Mesendoderm (in vitro differentiated cells): ENCODE results near the gene FADS3. TPM values are rescaled to one million over a fixed set of nuclear protein-coding genes. Genes with fewer than 3 reads are reported as not detected.

Experiments used
- DNase-seq: peaks from one replicate; pipeline ENCODE4 v3.0.0; 2013
- H2AK5ac ChIP-seq: 2 replicates; pipeline ENCODE4 v1.6.1; 2013; ENCODE audit warnings: low read length, inconsistent platforms
- H2BK120ac ChIP-seq: 2 replicates; pipeline ENCODE4 v1.6.1; 2013; ENCODE audit warnings: low read depth, mild to moderate bottlenecking, low read length, moderate library complexity, mixed read lengths
- H2BK15ac ChIP-seq: replicated peaks from 2 replicates; pipeline ENCODE4 v1.6.1; 2013; ENCODE audit warnings: low read depth, mild to moderate bottlenecking, moderate library complexity
- H2BK5ac ChIP-seq: 2 replicates; pipeline ENCODE4 v1.6.1; 2013; ENCODE audit warnings: low read length, inconsistent platforms
- H3K18ac ChIP-seq: 2 replicates; pipeline ENCODE4 v1.6.1; 2013; ENCODE audit warnings: mild to moderate bottlenecking, low read length, mixed read lengths
- H3K23ac ChIP-seq: one replicate; pipeline ENCODE4 v1.6.1; 2013; ENCODE audit warnings: low read length
- H3K27ac ChIP-seq: 2 replicates; pipeline ENCODE4 v1.5.1; 2013; ENCODE audit warnings: low read depth, mild to moderate bottlenecking, inconsistent platforms, low read length, moderate library complexity
- H3K27me3 ChIP-seq: 2 replicates; pipeline ENCODE4 v1.6.1; 2013; ENCODE audit warnings: low read length, control low read depth, mild to moderate bottlenecking, inconsistent platforms; ENCODE audit not compliant: insufficient read depth, poor library complexity
- H3K36me3 ChIP-seq: 2 replicates; pipeline ENCODE4 v1.6.1; 2013; ENCODE audit warnings: low read length, inconsistent platforms; ENCODE audit not compliant: control insufficient read depth, insufficient read depth
- H3K4ac ChIP-seq: one replicate; pipeline ENCODE4 v1.6.1; 2013; ENCODE audit warnings: low read depth, mild to moderate bottlenecking, low read length, moderate library complexity
- H3K4me1 ChIP-seq: 2 replicates; pipeline ENCODE4 v1.6.1; 2013; ENCODE audit warnings: low read depth, low read length, inconsistent platforms; ENCODE audit not compliant: control insufficient read depth
- H3K4me2 ChIP-seq: 2 replicates; pipeline ENCODE4 v1.6.1; 2013; ENCODE audit warnings: low read length
- H3K4me3 ChIP-seq: 2 replicates; pipeline ENCODE4 v1.5.1; 2013; ENCODE audit warnings: mild to moderate bottlenecking, low read length
- H3K56ac ChIP-seq: one replicate; pipeline ENCODE4 v1.6.1; 2013; ENCODE audit warnings: low read length
- H3K79me1 ChIP-seq: 2 replicates; pipeline ENCODE4 v1.6.1; 2013; ENCODE audit warnings: low read length, inconsistent platforms
- H3K79me2 ChIP-seq: 2 replicates; pipeline ENCODE4 v1.6.1; 2013; ENCODE audit warnings: mild to moderate bottlenecking, low read length; ENCODE audit not compliant: control insufficient read depth, insufficient read depth
- H3K9ac ChIP-seq: 2 replicates; pipeline ENCODE4 v1.6.1; 2013; ENCODE audit warnings: low read length, inconsistent platforms
- H4K5ac ChIP-seq: one replicate; pipeline ENCODE4 v1.6.1; 2013; ENCODE audit warnings: low read length
- H4K8ac ChIP-seq: one replicate; pipeline ENCODE4 v1.6.1; 2013; ENCODE audit warnings: low read depth, mild to moderate bottlenecking, control low read depth, low read length, moderate library complexity
- WGBS: extraction: QIAGEN DNeasy Blood & Tissue Kit; methylation state at CpG from one replicate; pipeline ENCODE4 v1.1.7; 2013; ENCODE audit warnings: low lambda C conversion rate, missing lambda C conversion rate; ENCODE audit not compliant: insufficient coverage; ENCODE audit errors: extremely low coverage; 5-methylcytosine and 5-hydroxymethylcytosine counted together
- polyA plus RNA-seq, 2 experiments: library from polyadenylated mRNA; stranded (reverse); fragments of 200-250 nt; gene quantifications; one replicate each; pipeline ENCODE4 v1.2.3, GENCODE V29; 2013

FADS3 gene
- 14.4 TPM for polyA plus RNA-seq (2013, experiment 1 of 2)
- polyA plus RNA-seq (2013, experiment 2 of 2) = 13.9 TPM

GRCh38 chr11:61891331-61892084, at the start of gene FADS3:
Gene FADS3 (minus strand): TSS chr11:61891545. CDS start chr11:61891381, 164 bp downstream.
- Histone ChIP-seq H3K56ac (peak within 1 kb of the TSS; percentile 89), H2BK5ac (no peak within 1 kb of the TSS), H3K27ac (no peak within 1 kb of the TSS), H2BK15ac (no peak within 1 kb of the TSS), H3K79me1 (no peaks in the 10 kb centered on the region), H3K4me1 (peaks cover 3% of the 10 kb centered on the region), H3K18ac (no peak within 1 kb of the TSS), H2BK120ac (no peak within 1 kb of the TSS), H3K36me3 (no peaks in the 10 kb centered on the region), H3K4me2 (peak within 1 kb of the TSS; percentile 94), H4K5ac (no peak within 1 kb of the TSS), H3K4ac (no peak within 1 kb of the TSS), H3K9ac (peak within 1 kb of the TSS; percentile 61), H3K23ac (no peak within 1 kb of the TSS), H2AK5ac (no peak within 1 kb of the TSS), H3K79me2 (no peaks in the 10 kb centered on the region), H4K8ac (no peak within 1 kb of the TSS), H3K4me3 (peak within 1 kb of the TSS; percentile 44), H3K27me3 (no peaks in the 10 kb centered on the region)
- no CpG with 5 or more reads among the region's 96 CpGs for WGBS
- DNase-seq = peak; percentile 78

GRCh38 chr11:61940466-61940865, 49.1 kb upstream of the FADS3 start:
- H3K4me2 ChIP-seq = no peak overlapping the region
- H3K36me3 ChIP-seq = no peaks in the 10 kb centered on the region
- no CpG with 5 or more reads among the region's 10 CpGs for WGBS
- no peaks in the 10 kb centered on the region for H3K79me2 ChIP-seq
- H4K8ac ChIP-seq = no peak overlapping the region
- no peak overlapping the region for H3K18ac ChIP-seq
- H2AK5ac ChIP-seq = no peak overlapping the region
- no peak overlapping the region for H4K5ac ChIP-seq
- no peak overlapping the region for H3K27ac ChIP-seq
- H3K56ac ChIP-seq = no peak overlapping the region
- no peaks in the 10 kb centered on the region for H3K27me3 ChIP-seq
- no peaks in the 10 kb centered on the region for H3K4me1 ChIP-seq
- H2BK15ac ChIP-seq = no peak overlapping the region
- DNase-seq = no peak
- no peaks in the 10 kb centered on the region for H3K79me1 ChIP-seq
- H3K23ac ChIP-seq = no peak overlapping the region
- H3K4me3 ChIP-seq = no peak overlapping the region
- no peak overlapping the region for H3K9ac ChIP-seq
- no peak overlapping the region for H3K4ac ChIP-seq
- no peak overlapping the region for H2BK5ac ChIP-seq
- H2BK120ac ChIP-seq = no peak overlapping the region

GRCh38 chr11:61935861-61936260, 44.5 kb upstream of the FADS3 start:
- Histone ChIP-seq H3K27me3 (no peaks in the 10 kb centered on the region), H3K23ac (no peak overlapping the region), H3K18ac (no peak overlapping the region), H3K79me2 (no peaks in the 10 kb centered on the region), H3K4ac (no peak overlapping the region), H3K27ac (no peak overlapping the region), H3K79me1 (no peaks in the 10 kb centered on the region), H4K5ac (no peak overlapping the region), H2AK5ac (no peak overlapping the region), H3K9ac (no peak overlapping the region), H3K36me3 (no peaks in the 10 kb centered on the region), H3K56ac (no peak overlapping the region), H2BK120ac (no peak overlapping the region), H3K4me1 (no peaks in the 10 kb centered on the region), H2BK15ac (no peak overlapping the region), H4K8ac (no peak overlapping the region), H3K4me2 (no peak overlapping the region), H2BK5ac (no peak overlapping the region), H3K4me3 (no peak overlapping the region)
- WGBS = no CpG with 5 or more reads among the region's 2 CpGs
- DNase-seq = no peak

- H2BK15ac ChIP-seq = no peak overlapping the region
- H2BK120ac ChIP-seq = no peak overlapping the region
- H3K4me1 ChIP-seq = no peaks in the 10 kb centered on the region
- no peak overlapping the region for H4K8ac ChIP-seq
- H3K4ac ChIP-seq = no peak overlapping the region
- no peak overlapping the region for H4K5ac ChIP-seq
- no peaks in the 10 kb centered on the region for H3K79me2 ChIP-seq
- no peak for DNase-seq
- H3K27ac ChIP-seq = no peak overlapping the region
- no peak overlapping the region for H3K4me2 ChIP-seq
- no peak overlapping the region for H3K18ac ChIP-seq
- H3K36me3 ChIP-seq = no peaks in the 10 kb centered on the region
- H2AK5ac ChIP-seq = no peak overlapping the region
- H3K9ac ChIP-seq = no peak overlapping the region
- H3K56ac ChIP-seq = no peak overlapping the region
- WGBS = no CpG with 5 or more reads among the region's 3 CpGs
- no peaks in the 10 kb centered on the region for H3K79me1 ChIP-seq
- no peak overlapping the region for H2BK5ac ChIP-seq
- no peaks in the 10 kb centered on the region for H3K27me3 ChIP-seq
- H3K4me3 ChIP-seq = no peak overlapping the region
- no peak overlapping the region for H3K23ac ChIP-seq
Measured at GRCh38 chr11:61930933-61931332, 39.6 kb upstream of the FADS3 start.

- Histone ChIP-seq H3K4ac (no peak overlapping the region), H3K23ac (no peak overlapping the region), H3K4me2 (no peak overlapping the region), H2AK5ac (no peak overlapping the region), H3K27me3 (no peaks in the 10 kb centered on the region), H4K8ac (no peak overlapping the region), H3K56ac (no peak overlapping the region), H4K5ac (no peak overlapping the region), H3K18ac (no peak overlapping the region), H3K27ac (no peak overlapping the region), H3K9ac (no peak overlapping the region), H2BK120ac (no peak overlapping the region), H2BK15ac (no peak overlapping the region), H3K79me1 (no peaks in the 10 kb centered on the region), H3K4me1 (no peaks in the 10 kb centered on the region), H3K79me2 (no peaks in the 10 kb centered on the region), H3K4me3 (no peak overlapping the region), H3K36me3 (no peaks in the 10 kb centered on the region), H2BK5ac (no peak overlapping the region)
- no peak for DNase-seq
Measured at GRCh38 chr11:61928606-61929005, 37.3 kb upstream of the FADS3 start.

GRCh38 chr11:61927501-61927900, 36.2 kb upstream of the FADS3 start:
- DNase-seq = no peak
- no CpG with 5 or more reads among the region's 1 CpG for WGBS
- Histone ChIP-seq H3K4me1 (peaks cover 4% of the 10 kb centered on the region), H3K4ac (no peak overlapping the region), H3K9ac (no peak overlapping the region), H3K27ac (no peak overlapping the region), H2BK15ac (no peak overlapping the region), H4K5ac (no peak overlapping the region), H3K4me2 (no peak overlapping the region), H3K4me3 (no peak overlapping the region), H3K36me3 (no peaks in the 10 kb centered on the region), H3K56ac (no peak overlapping the region), H3K79me2 (no peaks in the 10 kb centered on the region), H2AK5ac (no peak overlapping the region), H3K23ac (no peak overlapping the region), H2BK5ac (no peak overlapping the region), H3K79me1 (no peaks in the 10 kb centered on the region), H3K18ac (no peak overlapping the region), H4K8ac (no peak overlapping the region), H3K27me3 (no peaks in the 10 kb centered on the region), H2BK120ac (no peak overlapping the region)
